Glutamatergic neuron (in vitro differentiated cells): Measurements from ENCODE around the gene GPC6. TPM values are rescaled to one million over a fixed set of nuclear protein-coding genes. Genes with fewer than 3 reads are reported as not detected.

ENCODE experiments used
- DNase-seq: peaks from one replicate; pipeline ENCODE4 v3.0.0; 2022
- H3K27ac Mint-ChIP-seq: one replicate; pipeline ENCODE4 v1.8.0; 2020; ENCODE audit warnings: mild to moderate bottlenecking, mixed read lengths, inconsistent platforms; ENCODE audit not compliant: unreplicated experiment
- H3K27me3 Mint-ChIP-seq: one replicate; pipeline ENCODE4 v1.8.0; 2020; ENCODE audit warnings: mild to moderate bottlenecking, moderate library complexity, mixed read lengths, inconsistent platforms; ENCODE audit not compliant: unreplicated experiment
- H3K36me3 Mint-ChIP-seq: one replicate; pipeline ENCODE4 v1.8.0; 2020; ENCODE audit warnings: mild to moderate bottlenecking, mixed read lengths, inconsistent platforms; ENCODE audit not compliant: unreplicated experiment
- H3K4me1 Mint-ChIP-seq: one replicate; pipeline ENCODE4 v1.8.0; 2020; ENCODE audit warnings: mild to moderate bottlenecking, low read depth, mixed read lengths, inconsistent platforms; ENCODE audit not compliant: unreplicated experiment
- H3K4me3 Mint-ChIP-seq: one replicate; pipeline ENCODE4 v1.8.0; 2020; ENCODE audit warnings: mild to moderate bottlenecking, mixed read lengths, inconsistent platforms; ENCODE audit not compliant: unreplicated experiment
- H3K9me3 Mint-ChIP-seq: one replicate; pipeline ENCODE4 v1.8.0; 2020; ENCODE audit warnings: mild to moderate bottlenecking, moderate library complexity, mixed read lengths, inconsistent platforms; ENCODE audit not compliant: unreplicated experiment
- CTCF ChIP-seq: fragments of 200-600 bp; sonication (generic); IDR thresholded peaks from one replicate; pipeline ENCODE4 v1.5.0; 2021; ENCODE audit not compliant: partially characterized antibody, unreplicated experiment
- total RNA-seq: library from RNA; stranded (reverse); fragmentation: NEBNext Ultra II Directional; extraction: Animal tissue kit (Norgen Biotek cat#: 25700); gene quantifications from one replicate; pipeline ENCODE4 v1.2.1, GENCODE V29; 2021; ENCODE audit not compliant: unreplicated experiment

Gene GPC6
- total RNA-seq, 1 donor from 2014 or later = 11.8 TPM

- Mint-ChIP-seq H3K9me3 (no peaks in the 10 kb centered on the region), H3K27ac (no peak overlapping the region), H3K4me3 (no peak overlapping the region)
Observed at GRCh38 chr13:93307136-93307535, 80.5 kb downstream of the GPC6 start.

GRCh38 chr13:93307651-93308050, 81.0 kb downstream of the GPC6 start:
- no peak overlapping the region for H3K4me3 Mint-ChIP-seq
- peaks cover 19% of the 10 kb centered on the region for H3K4me1 Mint-ChIP-seq
- no peak for DNase-seq
- H3K36me3 Mint-ChIP-seq = no peaks in the 10 kb centered on the region
- no peaks in the 10 kb centered on the region for H3K27me3 Mint-ChIP-seq
- TF ChIP-seq CTCF = no peak
- no peak overlapping the region for H3K27ac Mint-ChIP-seq
- no peaks in the 10 kb centered on the region for H3K9me3 Mint-ChIP-seq

More at GRCh38 chr13:93307136-93307535, 80.5 kb downstream of the GPC6 start:
- H3K27me3 Mint-ChIP-seq = no peaks in the 10 kb centered on the region
- peaks cover 19% of the 10 kb centered on the region for H3K4me1 Mint-ChIP-seq
- H3K36me3 Mint-ChIP-seq = no peaks in the 10 kb centered on the region
- no peak for DNase-seq
- TF ChIP-seq CTCF = no peak

- Mint-ChIP-seq H3K4me1 (peaks cover 15% of the 10 kb centered on the region), H3K27ac (no peak overlapping the region), H3K9me3 (no peaks in the 10 kb centered on the region), H3K27me3 (no peaks in the 10 kb centered on the region), H3K36me3 (no peaks in the 10 kb centered on the region), H3K4me3 (no peak overlapping the region)
- TF ChIP-seq CTCF = no peak
- DNase-seq = no peak
Observed at GRCh38 chr13:93309886-93310523, 83.4 kb downstream of the GPC6 start.

GRCh38 chr13:93316841-93317240, 90.2 kb downstream of the GPC6 start:
- H3K36me3 Mint-ChIP-seq = no peaks in the 10 kb centered on the region
- no peaks in the 10 kb centered on the region for H3K27me3 Mint-ChIP-seq
- H3K4me3 Mint-ChIP-seq = no peak overlapping the region
- TF ChIP-seq CTCF = no peak
- H3K27ac Mint-ChIP-seq = no peak overlapping the region
- H3K4me1 Mint-ChIP-seq = peaks cover 9% of the 10 kb centered on the region
- DNase-seq = no peak
- H3K9me3 Mint-ChIP-seq = no peaks in the 10 kb centered on the region

- Mint-ChIP-seq H3K27me3 (no peaks in the 10 kb centered on the region), H3K4me1 (peaks cover 9% of the 10 kb centered on the region), H3K27ac (no peak overlapping the region), H3K4me3 (no peak overlapping the region), H3K9me3 (no peaks in the 10 kb centered on the region), H3K36me3 (no peaks in the 10 kb centered on the region)
- DNase-seq = no peak
- no peak for TF ChIP-seq CTCF
Observed at GRCh38 chr13:93318534-93319254, 92.1 kb downstream of the GPC6 start.
